Trophoblast cell (in vitro differentiated cells and primary cell): ENCODE data around the gene PPARG.

Experiments
- DNase-seq, 2 donors: peaks; one replicate each; pipeline ENCODE4 v3.0.0-alpha.2; 2016
- H2AFZ ChIP-seq: 2 replicates; pipeline ENCODE4 v1.6.1; 2013; ENCODE audit warnings: low read length, moderate library complexity, mild to moderate bottlenecking; ENCODE audit not compliant: insufficient read depth, poor library complexity
- H2AK5ac ChIP-seq: 2 replicates; pipeline ENCODE4 v1.6.1; 2013; ENCODE audit warnings: mild to moderate bottlenecking, low read length
- H2BK120ac ChIP-seq: 2 replicates; pipeline ENCODE4 v1.6.1; 2013; ENCODE audit warnings: low read length, mild to moderate bottlenecking, moderate library complexity; ENCODE audit not compliant: insufficient read depth, poor library complexity
- H2BK12ac ChIP-seq: 2 replicates; pipeline ENCODE4 v1.6.1; 2013; ENCODE audit warnings: mild to moderate bottlenecking, low read length, moderate library complexity
- H2BK5ac ChIP-seq: 2 replicates; pipeline ENCODE4 v1.6.1; 2013; ENCODE audit warnings: low read length, low read depth, moderate library complexity, mild to moderate bottlenecking; ENCODE audit not compliant: poor library complexity
- H3K14ac ChIP-seq: 2 replicates; pipeline ENCODE4 v1.6.1; 2013; ENCODE audit warnings: mild to moderate bottlenecking, low read length
- H3K18ac ChIP-seq: 2 replicates; pipeline ENCODE4 v1.6.1; 2013; ENCODE audit warnings: mild to moderate bottlenecking, low read length
- H3K23ac ChIP-seq: 2 replicates; pipeline ENCODE4 v1.6.1; 2013; ENCODE audit warnings: low read length
- H3K27ac ChIP-seq: 2 replicates; pipeline ENCODE4 v1.5.1; 2013; ENCODE audit warnings: low read depth, mild to moderate bottlenecking, inconsistent platforms, low read length, moderate library complexity
- H3K27me3 ChIP-seq: 2 replicates; pipeline ENCODE4 v1.6.1; 2013; ENCODE audit warnings: inconsistent platforms, mild to moderate bottlenecking, low read length, moderate library complexity; ENCODE audit not compliant: insufficient read depth
- H3K36me3 ChIP-seq, 2 experiments: 1 replicate in 1 of 2; 2 replicates in 1 of 2; pipeline ENCODE4 v1.6.1; 2013; ENCODE audit warnings: low read length in 2 of 2, mild to moderate bottlenecking in 2 of 2, moderate library complexity in 1 of 2; ENCODE audit not compliant: insufficient read depth in 2 of 2, control insufficient read depth in 1 of 2
- H3K4ac ChIP-seq: 2 replicates; pipeline ENCODE4 v1.6.1; 2013; ENCODE audit warnings: low read depth, mild to moderate bottlenecking, low read length, moderate library complexity
- H3K4me1 ChIP-seq, 2 experiments: 1 replicate in 1 of 2; 2 replicates in 1 of 2; pipeline ENCODE4 v1.6.1; 2013; ENCODE audit warnings: low read length in 2 of 2, mild to moderate bottlenecking in 2 of 2, moderate library complexity in 1 of 2; ENCODE audit not compliant: insufficient read depth in 2 of 2, control insufficient read depth in 1 of 2
- H3K4me2 ChIP-seq: 2 replicates; pipeline ENCODE4 v1.6.1; 2013; ENCODE audit warnings: inconsistent platforms, mild to moderate bottlenecking, low read length, moderate library complexity
- H3K4me3 ChIP-seq: 2 replicates; pipeline ENCODE4 v1.5.1; 2013; ENCODE audit warnings: mild to moderate bottlenecking, low read depth, low read length, inconsistent platforms
- H3K79me1 ChIP-seq: one replicate; pipeline ENCODE4 v1.6.1; 2013; ENCODE audit warnings: low read length
- H3K79me2 ChIP-seq: 2 replicates; pipeline ENCODE4 v1.6.1; 2013; ENCODE audit warnings: low read length, mild to moderate bottlenecking; ENCODE audit not compliant: control insufficient read depth, insufficient read depth, poor library complexity
- H3K9ac ChIP-seq: 2 replicates; pipeline ENCODE4 v1.6.1; 2013; ENCODE audit warnings: mild to moderate bottlenecking, low read length
- H3K9me3 ChIP-seq: 2 replicates; pipeline ENCODE4 v1.6.1; 2013; ENCODE audit warnings: low read depth, mild to moderate bottlenecking, control low read depth, inconsistent platforms, low read length; ENCODE audit not compliant: insufficient read depth
- H4K12ac ChIP-seq: 2 replicates; pipeline ENCODE4 v1.6.1; 2013; ENCODE audit warnings: low read depth, mild to moderate bottlenecking, low read length, moderate library complexity
- H4K8ac ChIP-seq: 2 replicates; pipeline ENCODE4 v1.6.1; 2013; ENCODE audit warnings: low read depth, mild to moderate bottlenecking, low read length, moderate library complexity
- H4K91ac ChIP-seq: one replicate; pipeline ENCODE4 v1.6.1; 2013; ENCODE audit warnings: low read depth, mild to moderate bottlenecking, low read length, moderate library complexity
- WGBS: extraction: QIAGEN DNeasy Blood & Tissue Kit; methylation state at CpG from one replicate; pipeline ENCODE4 v1.1.7; 2013; ENCODE audit warnings: missing lambda C conversion rate; ENCODE audit not compliant: insufficient read length, insufficient coverage; ENCODE audit errors: extremely low coverage; 5-methylcytosine and 5-hydroxymethylcytosine counted together

The PPARG gene

DNA sequence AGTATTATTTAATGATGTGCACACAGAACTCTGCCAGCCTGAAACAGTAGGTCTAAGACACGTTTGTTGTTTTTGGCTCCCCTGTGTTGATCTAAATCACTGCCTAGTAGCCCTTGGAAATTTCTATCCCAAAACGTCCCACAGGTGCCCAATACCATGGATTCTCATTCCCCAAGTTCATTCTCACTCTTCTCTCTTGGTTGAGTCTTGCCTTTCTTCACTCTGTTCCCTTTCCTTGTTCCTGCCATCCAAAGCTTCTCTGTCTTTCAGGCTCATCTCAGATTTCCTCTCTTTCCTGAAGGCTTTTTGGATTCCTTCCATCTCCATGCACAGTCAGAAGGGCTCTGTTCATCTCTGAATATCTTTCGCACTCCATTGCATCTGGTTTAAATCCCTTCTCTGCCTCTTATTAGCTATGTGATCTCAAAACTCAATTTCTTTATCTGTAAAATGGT lies 54.2 kb downstream of the PPARG start:
- Histone ChIP-seq H2AFZ (no peak overlapping the region), H3K4me3 (no peak overlapping the region), H3K79me2 (no peaks in the 10 kb centered on the region), H3K23ac (no peak overlapping the region), H4K91ac (no peak overlapping the region), H2BK12ac (no peak overlapping the region), H3K18ac (no peak overlapping the region), H4K8ac (no peak overlapping the region), H2BK5ac (no peak overlapping the region), H2BK120ac (no peak overlapping the region), H3K9me3 (no peaks in the 10 kb centered on the region), H4K12ac (no peak overlapping the region), H3K9ac (no peak overlapping the region), H3K36me3 (peaks cover 0 to 2% of the 10 kb centered on the region in 2 experiments), H3K27me3 (no peaks in the 10 kb centered on the region), H3K79me1 (peaks cover 2% of the 10 kb centered on the region), H2AK5ac (no peak overlapping the region), H3K4me1 (peaks cover 5 to 12% of the 10 kb centered on the region in 2 experiments), H3K4me2 (no peak overlapping the region), H3K27ac (no peak overlapping the region), H3K14ac (no peak overlapping the region), H3K4ac (no peak overlapping the region)
- DNase-seq = no peak
- no CpG with 5 or more reads among the region's 3 CpGs for WGBS

DNA sequence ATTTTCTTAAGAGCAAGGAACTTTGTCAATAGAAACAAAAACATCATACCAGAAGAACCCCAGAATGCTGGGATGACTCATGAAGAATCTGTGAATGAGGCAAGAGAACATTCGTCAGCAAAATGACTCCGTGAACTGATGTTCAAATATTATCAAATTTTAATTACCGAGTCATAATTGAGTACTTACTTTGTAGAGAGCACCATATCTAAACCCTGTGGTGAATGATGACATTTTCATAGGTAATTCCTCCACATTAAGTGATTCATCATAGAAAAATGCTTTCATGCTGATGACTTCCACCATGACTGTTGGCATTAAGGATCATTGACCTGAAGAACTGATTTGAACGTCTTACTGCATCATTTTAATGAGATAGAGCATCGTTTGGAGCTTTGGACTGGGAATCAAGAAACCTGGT lies 56.3 kb downstream of the PPARG start:
- no peak overlapping the region for H3K18ac ChIP-seq
- H2BK120ac ChIP-seq = no peak overlapping the region
- H3K27ac ChIP-seq = no peak overlapping the region
- H2BK12ac ChIP-seq = no peak overlapping the region
- no peak overlapping the region for H2BK5ac ChIP-seq
- H2AFZ ChIP-seq = no peak overlapping the region
- no peak overlapping the region for H4K8ac ChIP-seq
- H3K9ac ChIP-seq = no peak overlapping the region
- no peak overlapping the region for H4K91ac ChIP-seq
- no CpG with 5 or more reads among the region's 5 CpGs for WGBS
- H3K9me3 ChIP-seq = no peaks in the 10 kb centered on the region
- no peak overlapping the region for H3K23ac ChIP-seq
- no peak overlapping the region for H2AK5ac ChIP-seq
- H3K79me1 ChIP-seq = peaks cover 2% of the 10 kb centered on the region
- no peak overlapping the region for H3K4me3 ChIP-seq
- H3K79me2 ChIP-seq = no peaks in the 10 kb centered on the region
- no peak overlapping the region for H3K4me2 ChIP-seq
- DNase-seq = peak in 1 of 2 donors; percentile 56
- peaks cover 5 to 8% of the 10 kb centered on the region in 2 experiments for H3K4me1 ChIP-seq
- peaks cover 0 to 2% of the 10 kb centered on the region in 2 experiments for H3K36me3 ChIP-seq
- no peak overlapping the region for H3K4ac ChIP-seq
- no peaks in the 10 kb centered on the region for H3K27me3 ChIP-seq
- no peak overlapping the region for H4K12ac ChIP-seq
- H3K14ac ChIP-seq = no peak overlapping the region

DNA sequence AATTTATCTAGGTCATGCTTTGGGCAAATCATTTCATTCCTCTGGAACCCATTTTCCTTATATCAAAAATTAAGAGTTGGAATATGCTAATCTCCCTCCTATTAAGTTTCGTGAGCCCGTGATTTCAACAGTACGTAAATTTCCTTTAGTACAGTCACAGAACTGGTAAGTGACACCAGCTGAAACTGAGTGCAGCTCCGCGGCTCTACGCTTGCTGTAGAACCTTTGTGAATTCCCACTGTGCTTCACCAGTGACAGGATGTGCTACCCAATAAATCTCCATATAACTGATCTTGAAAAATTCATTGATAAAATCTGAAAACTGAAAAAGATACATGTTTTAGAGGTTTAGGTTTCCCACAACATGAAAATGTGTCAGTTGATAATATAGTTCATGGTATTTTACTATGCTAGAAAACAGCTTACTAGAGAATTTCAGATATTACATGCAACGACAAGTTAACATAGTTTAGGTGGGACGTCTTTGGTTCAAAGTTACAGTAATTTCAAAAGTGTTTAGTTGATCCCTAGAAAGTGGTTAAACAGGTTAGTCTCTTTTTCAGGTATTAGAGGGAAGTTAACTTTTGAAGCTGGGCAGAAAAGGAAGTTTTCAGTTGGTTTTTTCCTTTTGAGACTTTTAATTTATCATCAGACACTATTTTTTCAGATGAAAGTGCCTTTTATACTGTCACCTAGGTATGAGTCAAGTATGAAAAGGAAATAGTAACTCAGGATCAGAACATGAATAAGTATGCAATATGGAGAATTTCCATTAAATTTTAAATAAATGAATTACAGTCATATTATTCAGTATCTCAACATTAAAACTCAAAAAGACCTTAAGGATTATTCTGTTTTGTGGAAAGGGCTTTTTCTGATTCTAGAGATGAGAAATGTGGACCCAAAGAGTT lies 57.0 kb downstream of the PPARG start:
- H3K23ac ChIP-seq = no peak overlapping the region
- H2AFZ ChIP-seq = no peak overlapping the region
- no peak overlapping the region for H3K4ac ChIP-seq
- whole genome bisulfite sequencing = no CpG with 5 or more reads among the region's 8 CpGs
- no peaks in the 10 kb centered on the region for H3K27me3 ChIP-seq
- H3K79me2 ChIP-seq = no peaks in the 10 kb centered on the region
- no peak overlapping the region for H3K18ac ChIP-seq
- H3K79me1 ChIP-seq = peaks cover 2% of the 10 kb centered on the region
- no peak overlapping the region for H4K91ac ChIP-seq
- peaks cover 5 to 6% of the 10 kb centered on the region in 2 experiments for H3K4me1 ChIP-seq
- H3K36me3 ChIP-seq = peaks cover 0 to 2% of the 10 kb centered on the region in 2 experiments
- no peak overlapping the region for H4K8ac ChIP-seq
- no peak overlapping the region for H3K4me2 ChIP-seq
- no peak overlapping the region for H3K4me3 ChIP-seq
- no peak overlapping the region for H3K14ac ChIP-seq
- no peak overlapping the region for H4K12ac ChIP-seq
- no peak overlapping the region for H3K9ac ChIP-seq
- H2AK5ac ChIP-seq = no peak overlapping the region
- peak overlapping the region; percentile 72 for H2BK120ac ChIP-seq
- peak overlapping the region; percentile 58 for H2BK12ac ChIP-seq
- peak overlapping the region; percentile 68 for H2BK5ac ChIP-seq
- no peaks in the 10 kb centered on the region for H3K9me3 ChIP-seq
- no peak overlapping the region for H3K27ac ChIP-seq
- DNase-seq = peak in 1 of 2 donors; percentile 82

DNA sequence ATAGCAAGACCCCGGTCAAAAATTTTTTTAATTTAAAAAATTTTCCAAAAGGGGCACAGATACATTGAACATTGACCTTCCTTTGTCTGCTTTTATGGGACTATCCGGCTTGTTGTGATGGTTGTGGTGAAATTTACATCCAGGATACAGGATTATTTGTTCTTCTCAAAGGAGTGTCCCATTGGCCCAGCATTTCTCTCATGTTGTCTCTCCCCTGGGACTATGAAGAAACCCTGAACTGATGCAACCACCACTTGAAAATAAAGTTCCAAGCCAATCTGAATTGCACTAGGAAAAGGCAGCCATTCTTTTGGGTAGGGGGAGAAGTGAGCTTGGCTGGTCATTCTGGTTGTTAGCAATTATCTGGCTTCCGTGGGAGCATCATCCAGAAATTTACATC lies 58.4 kb downstream of the PPARG start:
- H4K91ac ChIP-seq = no peak overlapping the region
- no peak overlapping the region for H3K27ac ChIP-seq
- peaks cover 0 to 2% of the 10 kb centered on the region in 2 experiments for H3K36me3 ChIP-seq
- H3K14ac ChIP-seq = no peak overlapping the region
- DNase-seq = no peak
- H4K12ac ChIP-seq = no peak overlapping the region
- H3K9me3 ChIP-seq = no peaks in the 10 kb centered on the region
- no peak overlapping the region for H2AK5ac ChIP-seq
- no peak overlapping the region for H2AFZ ChIP-seq
- no peaks in the 10 kb centered on the region for H3K27me3 ChIP-seq
- no peak overlapping the region for H3K18ac ChIP-seq
- no peak overlapping the region for H4K8ac ChIP-seq
- H3K23ac ChIP-seq = no peak overlapping the region
- no peak overlapping the region for H3K9ac ChIP-seq
- no peaks in the 10 kb centered on the region for H3K79me2 ChIP-seq
- H3K4me2 ChIP-seq = no peak overlapping the region
- H3K4me1 ChIP-seq = peaks cover 2 to 3% of the 10 kb centered on the region in 2 experiments
- no peak overlapping the region for H3K4me3 ChIP-seq
- no peak overlapping the region for H2BK5ac ChIP-seq
- H2BK12ac ChIP-seq = no peak overlapping the region
- WGBS = no CpG with 5 or more reads among the region's 3 CpGs
- no peak overlapping the region for H2BK120ac ChIP-seq
- no peak overlapping the region for H3K4ac ChIP-seq
- peaks cover 3% of the 10 kb centered on the region for H3K79me1 ChIP-seq
